PC-9 (cell line): Measurements from ENCODE around the gene PPRC1. TPM values are rescaled to one million over a fixed set of nuclear protein-coding genes. Genes with fewer than 3 reads are reported as not detected.

ENCODE experiments used
- BruUV-seq: library from RNA; stranded (reverse); fragments of 400-500 nt; replicated peaks from 2 replicates; lab custom pipeline; 2021; lab: Mats Ljungman, UMichigan
- CTCF ChIA-PET: fragments of 300-600 bp; sonication (Branson Sonifier 250); formaldehyde crosslinking; loops from one replicate; lab custom pipeline; 2022; ENCODE audit warnings: antibody characterized with exemption; lab: Charles Lee
- POLR2A ChIA-PET: fragments of 300-600 bp; sonication (Branson Sonifier 250); formaldehyde crosslinking; loops from one replicate; lab custom pipeline; 2022; ENCODE audit warnings: antibody characterized with exemption; ENCODE audit not compliant: unreplicated experiment; lab: Charles Lee
- DNase-seq, 2 experiments: peaks; one replicate each; pipeline versions ENCODE4 v3.0.0 to v3.0.0-alpha.2; 2015 to 2022; ENCODE audit warnings: mixed read lengths in 1 of 2
- H2AFZ ChIP-seq: fragments of 200-600 bp; sonication (generic); 2 replicates; pipeline ENCODE4 v1.8.1; 2017; ENCODE audit warnings: antibody characterized with exemption
- H3F3A ChIP-seq: fragments of 200-600 bp; sonication (generic); 2 replicates; pipeline ENCODE4 v1.8.1; 2017; ENCODE audit warnings: antibody characterized with exemption, mild to moderate bottlenecking, low read depth; ENCODE audit not compliant: insufficient read depth
- H3K27ac ChIP-seq: fragments of 200-600 bp; sonication (generic); 2 replicates; pipeline ENCODE4 v1.6.1; 2016; ENCODE audit warnings: mixed run types
- H3K27me3 ChIP-seq: fragments of 200-600 bp; sonication (generic); 2 replicates; pipeline ENCODE4 v1.6.1; 2016; ENCODE audit warnings: low read depth, mixed run types; ENCODE audit not compliant: insufficient read depth
- H3K36me3 ChIP-seq: fragments of 200-600 bp; sonication (generic); 2 replicates; pipeline ENCODE4 v1.6.1; 2016; ENCODE audit warnings: low read depth, mixed run types
- H3K4me1 ChIP-seq: fragments of 200-600 bp; sonication (generic); replicated peaks from 2 replicates; pipeline ENCODE4 v1.6.1; 2016; ENCODE audit warnings: mixed run types; ENCODE audit not compliant: insufficient read depth
- H3K4me2 ChIP-seq: fragments of 200-600 bp; sonication (generic); 2 replicates; pipeline ENCODE4 v1.6.1; 2017; ENCODE audit warnings: mixed run types
- H3K4me3 ChIP-seq: fragments of 200-600 bp; sonication (generic); 2 replicates; pipeline ENCODE4 v1.6.1; 2016; ENCODE audit warnings: mixed run types
- H3K79me2 ChIP-seq: fragments of 200-600 bp; sonication (generic); 2 replicates; pipeline ENCODE4 v1.6.1; 2017; ENCODE audit warnings: low read depth, mixed run types
- H3K9me2 ChIP-seq: fragments of 200-600 bp; sonication (generic); 2 replicates; pipeline ENCODE4 v1.8.1; 2017; ENCODE audit warnings: mild to moderate bottlenecking; ENCODE audit not compliant: insufficient read depth
- H3K9me3 ChIP-seq: fragments of 200-600 bp; sonication (generic); 2 replicates; pipeline ENCODE4 v1.8.1; 2016; ENCODE audit warnings: low read depth; ENCODE audit not compliant: insufficient read depth
- H4K20me1 ChIP-seq: fragments of 200-600 bp; sonication (generic); 2 replicates; pipeline ENCODE4 v1.8.1; 2017; ENCODE audit not compliant: insufficient read depth
- EZH2 ChIP-seq: fragments of 200-600 bp; sonication (generic); IDR thresholded peaks from 2 replicates; pipeline ENCODE4 v1.8.0; 2017; ENCODE audit warnings: antibody characterized with exemption, low read depth
- intact Hi-C: fragments of 100-400 bp; cut with micrococcal nuclease; formaldehyde crosslinking; loops from one replicate; pipeline ENCODE4 v1.10.0; 2022; ENCODE audit not compliant: unreplicated experiment
- total RNA-seq: library from RNA; stranded (reverse); gene quantifications from 2 replicates; pipeline ENCODE4 v1.2.3, GENCODE V29; 2021
- TF ChIP-seq, protein P1 (sequence below): fragments of 200-600 bp; sonication (generic); conservative IDR thresholded peaks from 2 replicates; pipeline ENCODE4 v1.6.1; 2017; ENCODE audit warnings: mixed run types, antibody characterized with exemption, mild to moderate bottlenecking, moderate library complexity

PPRC1 gene
- total RNA-seq, 1 experiment from 2014 or later, result 22.9 TPM

DNA sequence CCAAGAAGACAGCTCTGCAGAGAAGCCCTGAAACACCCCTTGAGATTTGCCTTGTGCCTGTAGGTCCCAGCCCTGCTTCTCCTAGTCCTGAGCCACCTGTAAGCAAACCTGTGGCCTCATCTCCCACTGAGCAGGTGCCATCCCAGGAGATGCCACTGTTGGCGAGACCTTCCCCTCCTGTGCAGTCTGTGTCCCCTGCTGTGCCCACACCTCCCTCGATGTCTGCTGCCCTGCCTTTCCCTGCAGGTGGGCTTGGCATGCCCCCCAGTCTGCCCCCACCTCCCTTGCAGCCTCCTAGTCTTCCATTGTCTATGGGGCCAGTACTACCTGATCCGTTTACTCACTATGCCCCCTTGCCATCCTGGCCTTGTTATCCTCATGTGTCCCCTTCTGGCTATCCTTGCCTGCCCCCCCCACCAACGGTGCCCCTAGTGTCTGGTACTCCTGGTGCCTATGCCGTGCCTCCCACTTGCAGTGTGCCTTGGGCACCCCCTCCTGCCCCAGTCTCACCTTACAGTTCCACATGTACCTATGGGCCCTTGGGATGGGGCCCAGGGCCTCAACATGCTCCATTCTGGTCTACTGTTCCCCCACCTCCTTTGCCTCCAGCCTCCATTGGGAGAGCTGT is 8.2 kb downstream of the PPRC1 start:
- TF ChIP-seq EZH2, result no peak
- TF ChIP-seq, protein P1, sequence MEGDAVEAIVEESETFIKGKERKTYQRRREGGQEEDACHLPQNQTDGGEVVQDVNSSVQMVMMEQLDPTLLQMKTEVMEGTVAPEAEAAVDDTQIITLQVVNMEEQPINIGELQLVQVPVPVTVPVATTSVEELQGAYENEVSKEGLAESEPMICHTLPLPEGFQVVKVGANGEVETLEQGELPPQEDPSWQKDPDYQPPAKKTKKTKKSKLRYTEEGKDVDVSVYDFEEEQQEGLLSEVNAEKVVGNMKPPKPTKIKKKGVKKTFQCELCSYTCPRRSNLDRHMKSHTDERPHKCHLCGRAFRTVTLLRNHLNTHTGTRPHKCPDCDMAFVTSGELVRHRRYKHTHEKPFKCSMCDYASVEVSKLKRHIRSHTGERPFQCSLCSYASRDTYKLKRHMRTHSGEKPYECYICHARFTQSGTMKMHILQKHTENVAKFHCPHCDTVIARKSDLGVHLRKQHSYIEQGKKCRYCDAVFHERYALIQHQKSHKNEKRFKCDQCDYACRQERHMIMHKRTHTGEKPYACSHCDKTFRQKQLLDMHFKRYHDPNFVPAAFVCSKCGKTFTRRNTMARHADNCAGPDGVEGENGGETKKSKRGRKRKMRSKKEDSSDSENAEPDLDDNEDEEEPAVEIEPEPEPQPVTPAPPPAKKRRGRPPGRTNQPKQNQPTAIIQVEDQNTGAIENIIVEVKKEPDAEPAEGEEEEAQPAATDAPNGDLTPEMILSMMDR, result no peak
- peaks cover 8% of the 10 kb centered on the region; the same call in 1 of the 2 replicates for H3K36me3 ChIP-seq
- no peak overlapping the region for H3K4me3 ChIP-seq
- H3K27me3 ChIP-seq, result no peaks in the 10 kb centered on the region
- H3K9me2 ChIP-seq, result no peaks in the 10 kb centered on the region
- peaks cover 39% of the 10 kb centered on the region for H4K20me1 ChIP-seq
- CTCF ChIA-PET, result no interaction called here
- no peak for DNase-seq
- POLR2A ChIA-PET, result no interaction called here
- H3K27ac ChIP-seq, result no peak overlapping the region
- H3K4me1 ChIP-seq, result no peaks in the 10 kb centered on the region
- H3K79me2 ChIP-seq, result peaks cover 48% of the 10 kb centered on the region
- no peak overlapping the region for H3K4me2 ChIP-seq
- BruUV-seq, result no TSS peak
- no peaks in the 10 kb centered on the region; the same call in 1 of the 2 replicates for H3F3A ChIP-seq
- H2AFZ ChIP-seq, result no peak overlapping the region
- H3K9me3 ChIP-seq, result no peaks in the 10 kb centered on the region
- intact Hi-C loops, result no loop called here

DNA sequence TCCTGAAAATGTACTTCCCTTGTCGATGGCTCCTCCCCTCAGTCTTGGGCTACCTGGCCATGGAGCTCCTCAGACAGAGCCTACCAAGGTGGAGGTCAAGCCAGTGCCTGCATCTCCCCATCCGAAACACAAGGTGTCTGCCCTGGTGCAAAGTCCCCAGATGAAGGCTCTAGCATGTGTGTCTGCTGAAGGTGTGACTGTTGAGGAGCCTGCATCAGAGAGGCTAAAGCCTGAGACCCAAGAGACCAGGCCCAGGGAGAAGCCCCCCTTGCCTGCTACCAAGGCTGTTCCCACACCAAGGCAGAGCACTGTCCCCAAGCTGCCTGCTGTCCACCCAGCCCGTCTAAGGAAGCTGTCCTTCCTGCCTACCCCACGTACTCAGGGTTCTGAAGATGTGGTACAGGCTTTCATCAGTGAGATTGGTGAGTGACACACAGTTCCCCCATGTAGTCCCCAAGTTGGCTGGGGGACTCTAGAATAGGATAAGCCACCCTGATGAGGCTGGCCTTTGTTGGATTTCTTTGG is 8.8 kb downstream of the PPRC1 start:
- H3K27ac ChIP-seq, result no peak overlapping the region
- ChIA-PET CTCF (no interaction called here), POLR2A (no interaction called here)

DNA sequence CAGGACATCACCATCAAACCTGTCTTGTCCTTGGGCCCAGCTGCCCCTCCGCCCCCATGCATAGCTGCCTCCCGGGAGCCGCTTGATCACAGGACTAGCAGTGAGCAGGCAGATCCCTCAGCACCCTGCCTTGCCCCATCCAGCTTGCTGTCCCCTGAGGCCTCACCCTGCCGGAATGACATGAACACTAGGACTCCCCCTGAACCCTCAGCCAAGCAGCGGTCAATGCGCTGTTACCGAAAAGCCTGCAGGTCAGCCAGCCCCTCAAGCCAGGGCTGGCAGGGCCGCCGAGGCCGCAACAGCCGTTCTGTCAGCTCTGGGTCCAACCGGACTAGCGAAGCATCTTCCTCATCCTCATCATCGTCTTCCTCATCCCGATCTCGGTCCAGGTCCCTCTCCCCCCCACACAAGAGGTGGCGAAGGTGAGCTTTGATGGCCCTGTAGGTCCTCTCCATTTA is 14.2 kb downstream of the PPRC1 start:
- no peaks in the 10 kb centered on the region for H3K27me3 ChIP-seq
- no peak overlapping the region for H3K27ac ChIP-seq
- DNase-seq, result no peak
- H2AFZ ChIP-seq, result no peak overlapping the region
- H3F3A ChIP-seq, result peaks cover 28% of the 10 kb centered on the region
- intact Hi-C loops, result no loop called here
- H3K4me1 ChIP-seq, result peaks cover 21% of the 10 kb centered on the region
- H4K20me1 ChIP-seq, result peaks cover 9% of the 10 kb centered on the region
- ChIA-PET POLR2A (interaction anchor here (0.6 kb wide), 1 partner anchor 11 kb away, joined by 5 read pairs; no protein-coding TSS in a partner anchor), CTCF (no interaction called here)
- no TSS peak for BruUV-seq
- H3K9me2 ChIP-seq, result no peaks in the 10 kb centered on the region
- no peak overlapping the region for H3K4me3 ChIP-seq
- no peaks in the 10 kb centered on the region for H3K9me3 ChIP-seq
- no peak overlapping the region for H3K4me2 ChIP-seq
- H3K79me2 ChIP-seq, result 0 out of 2 replicates have a peak, but pooled peaks cover 7% of the 10 kb centered on the region
- H3K36me3 ChIP-seq, result peaks cover 5% of the 10 kb centered on the region; the same call in 1 of the 2 replicates
- TF ChIP-seq, protein P1, result no peak
- no peak for TF ChIP-seq EZH2

More for the DNA sequence above, 8.8 kb downstream of the PPRC1 start:
- Histone ChIP-seq H3F3A (no peaks in the 10 kb centered on the region; the same call in 1 of the 2 replicates), H2AFZ (no peak overlapping the region), H3K36me3 (peaks cover 8% of the 10 kb centered on the region; the same call in 1 of the 2 replicates), H3K27me3 (no peaks in the 10 kb centered on the region), H3K4me2 (no peak overlapping the region), H4K20me1 (peaks cover 33% of the 10 kb centered on the region), H3K9me2 (no peaks in the 10 kb centered on the region), H3K79me2 (peaks cover 42% of the 10 kb centered on the region), H3K9me3 (no peaks in the 10 kb centered on the region), H3K4me1 (no peaks in the 10 kb centered on the region), H3K4me3 (no peak overlapping the region)
- no peak for DNase-seq
- TF ChIP-seq, protein P1, result no peak
- TF ChIP-seq EZH2, result no peak
- intact Hi-C loops, result no loop called here
- BruUV-seq, result no TSS peak
